Left ventricle myocardium inferior (tissue), 1 donor: ENCODE results near the gene BMP5. TPM values are rescaled to one million over a fixed set of nuclear protein-coding genes. Genes with fewer than 3 reads are reported as not detected.

Experiments
- DNase-seq: peaks from one replicate; pipeline ENCODE4 v3.0.0-alpha.2; 2020
- H3K27ac ChIP-seq: fragments of 200-600 bp; replicated peaks from 2 replicates; pipeline ENCODE4 v1.8.0; 2021
- H3K27me3 ChIP-seq: fragments of 200-600 bp; 2 replicates; pipeline ENCODE4 v1.8.0; 2021; ENCODE audit warnings: low read depth
- H3K36me3 ChIP-seq: fragments of 200-600 bp; 2 replicates; pipeline ENCODE4 v1.8.0; 2021
- H3K4me1 ChIP-seq: fragments of 200-600 bp; 2 replicates; pipeline ENCODE4 v1.8.0; 2021
- H3K4me3 ChIP-seq: fragments of 200-600 bp; 2 replicates; pipeline ENCODE4 v1.8.0; 2021; ENCODE audit warnings: mild to moderate bottlenecking, moderate library complexity
- H3K9me3 ChIP-seq: fragments of 200-600 bp; replicated peaks from 2 replicates; pipeline ENCODE4 v1.8.0; 2021
- intact Hi-C: fragments of 100-400 bp; cut with micrococcal nuclease; formaldehyde crosslinking; loops from one replicate; pipeline ENCODE4 v1.11.0; 2022
- total RNA-seq: library from RNA; stranded (reverse); fragmentation: NEBNext Ultra II Directional; extraction: Animal tissue kit (Norgen Biotek cat#: 25700); gene quantifications from one replicate; pipeline ENCODE4 v1.2.1, GENCODE V29; 2021
- TF ChIP-seq, protein P1 (sequence below): fragments of 200-600 bp; IDR thresholded peaks from 2 replicates; pipeline ENCODE4 v1.8.0; 2021; ENCODE audit warnings: antibody characterized with exemption, mild to moderate bottlenecking, borderline replicate concordance
- donor health status: DM: no; HTN: yes; CAD: no; lungs with severe emphysema.

Gene BMP5
- total RNA-seq, 1 donor from 2014 or later: 0.93 TPM

- H3K4me3 ChIP-seq: no peak overlapping the region
- H3K27me3 ChIP-seq: no peaks in the 10 kb centered on the region
- H3K27ac ChIP-seq: no peak overlapping the region
- no peaks in the 10 kb centered on the region for H3K4me1 ChIP-seq
- intact Hi-C loops: no loop called here
- H3K9me3 ChIP-seq: no peaks in the 10 kb centered on the region
- TF ChIP-seq, protein P1, sequence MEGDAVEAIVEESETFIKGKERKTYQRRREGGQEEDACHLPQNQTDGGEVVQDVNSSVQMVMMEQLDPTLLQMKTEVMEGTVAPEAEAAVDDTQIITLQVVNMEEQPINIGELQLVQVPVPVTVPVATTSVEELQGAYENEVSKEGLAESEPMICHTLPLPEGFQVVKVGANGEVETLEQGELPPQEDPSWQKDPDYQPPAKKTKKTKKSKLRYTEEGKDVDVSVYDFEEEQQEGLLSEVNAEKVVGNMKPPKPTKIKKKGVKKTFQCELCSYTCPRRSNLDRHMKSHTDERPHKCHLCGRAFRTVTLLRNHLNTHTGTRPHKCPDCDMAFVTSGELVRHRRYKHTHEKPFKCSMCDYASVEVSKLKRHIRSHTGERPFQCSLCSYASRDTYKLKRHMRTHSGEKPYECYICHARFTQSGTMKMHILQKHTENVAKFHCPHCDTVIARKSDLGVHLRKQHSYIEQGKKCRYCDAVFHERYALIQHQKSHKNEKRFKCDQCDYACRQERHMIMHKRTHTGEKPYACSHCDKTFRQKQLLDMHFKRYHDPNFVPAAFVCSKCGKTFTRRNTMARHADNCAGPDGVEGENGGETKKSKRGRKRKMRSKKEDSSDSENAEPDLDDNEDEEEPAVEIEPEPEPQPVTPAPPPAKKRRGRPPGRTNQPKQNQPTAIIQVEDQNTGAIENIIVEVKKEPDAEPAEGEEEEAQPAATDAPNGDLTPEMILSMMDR: no peak
- no peak for DNase-seq
- H3K36me3 ChIP-seq: no peaks in the 10 kb centered on the region
Measured at GRCh38 chr6:55785273-55785672, 90.1 kb downstream of the BMP5 start.

DNA sequence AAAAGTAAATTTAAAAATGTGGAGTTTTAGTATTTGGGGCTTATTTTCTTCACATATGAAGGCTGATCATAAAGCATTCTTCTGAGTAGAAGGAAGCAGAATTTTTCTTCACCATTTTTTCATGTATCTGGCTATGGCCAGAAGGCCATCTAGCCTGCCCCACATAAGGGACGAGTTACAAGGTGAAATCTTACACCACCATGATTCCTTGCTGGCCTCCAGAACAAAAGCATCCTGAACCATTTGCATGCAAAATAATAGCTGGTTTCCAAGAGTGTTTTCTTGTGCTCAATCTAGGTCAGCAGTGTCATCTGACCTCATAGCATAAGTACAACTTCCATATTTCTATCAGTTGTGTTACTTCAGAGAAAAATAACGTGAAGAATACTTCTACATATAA, 93.1 kb downstream of the BMP5 start:
- H3K4me1 ChIP-seq: no peaks in the 10 kb centered on the region
- H3K36me3 ChIP-seq: no peaks in the 10 kb centered on the region
- intact Hi-C loops: no loop called here
- no peak for DNase-seq
- H3K27me3 ChIP-seq: no peaks in the 10 kb centered on the region
- H3K4me3 ChIP-seq: no peak overlapping the region
- H3K9me3 ChIP-seq: no peaks in the 10 kb centered on the region
- no peak overlapping the region for H3K27ac ChIP-seq
- TF ChIP-seq, protein P1: no peak

DNA sequence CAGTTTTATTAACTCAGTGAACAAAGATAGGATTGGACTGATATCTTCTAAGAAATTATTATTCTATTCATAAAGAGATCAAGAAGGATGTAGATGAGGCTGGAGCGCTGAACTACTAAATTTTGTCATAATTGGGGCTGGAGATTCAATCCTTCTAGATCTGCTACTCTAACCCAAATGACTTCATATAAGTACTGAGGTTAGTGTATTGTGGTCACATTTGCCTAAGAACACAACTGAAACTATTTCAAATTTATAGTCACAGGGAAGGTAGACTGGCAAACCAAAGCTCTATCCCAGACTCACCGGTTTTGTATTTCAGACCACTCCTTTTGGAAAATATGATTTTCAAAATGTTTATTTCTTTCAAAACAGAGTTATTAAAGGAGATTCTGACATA, 96.7 kb downstream of the BMP5 start:
- H3K27ac ChIP-seq: no peak overlapping the region
- no peaks in the 10 kb centered on the region for H3K4me1 ChIP-seq
- TF ChIP-seq, protein P1: no peak
- H3K36me3 ChIP-seq: no peaks in the 10 kb centered on the region
- no peak overlapping the region for H3K4me3 ChIP-seq
- no peak for DNase-seq
- intact Hi-C loops: no loop called here
- no peaks in the 10 kb centered on the region for H3K27me3 ChIP-seq
- H3K9me3 ChIP-seq: no peaks in the 10 kb centered on the region

GRCh38 chr6:55777469-55777868, 97.9 kb downstream of the BMP5 start:
- Histone ChIP-seq H3K4me3 (no peak overlapping the region), H3K27ac (no peak overlapping the region), H3K9me3 (no peaks in the 10 kb centered on the region), H3K4me1 (no peaks in the 10 kb centered on the region), H3K27me3 (no peaks in the 10 kb centered on the region), H3K36me3 (no peaks in the 10 kb centered on the region)
- TF ChIP-seq, protein P1: no peak
- DNase-seq: no peak
- intact Hi-C loops: no loop called here

DNA sequence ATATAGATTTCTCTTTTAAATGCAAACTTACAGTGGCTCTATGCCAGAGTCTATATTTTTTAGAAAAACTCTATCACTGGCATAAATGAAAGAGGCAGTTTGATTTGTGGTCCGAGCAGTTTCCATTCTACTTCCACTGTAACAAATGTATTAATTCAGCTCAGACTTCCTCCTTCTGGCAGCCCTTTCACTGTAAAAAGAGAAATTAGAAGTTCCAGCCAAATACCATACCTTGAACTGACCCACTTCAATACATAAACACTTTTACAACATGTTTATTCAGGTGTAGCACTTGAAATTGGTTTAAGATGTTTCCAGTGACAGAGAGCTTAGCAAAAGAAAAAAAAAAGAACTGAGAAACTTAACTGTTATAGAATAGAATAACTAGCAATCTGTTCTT, 99.3 kb downstream of the BMP5 start:
- DNase-seq: no peak
- H3K27me3 ChIP-seq: no peaks in the 10 kb centered on the region

GRCh38 chr6:55775029-55775318, 100.4 kb downstream of the BMP5 start:
- Histone ChIP-seq H3K9me3 (no peaks in the 10 kb centered on the region), H3K36me3 (no peaks in the 10 kb centered on the region), H3K27ac (no peak overlapping the region), H3K27me3 (no peaks in the 10 kb centered on the region), H3K4me1 (no peaks in the 10 kb centered on the region), H3K4me3 (no peak overlapping the region)
- TF ChIP-seq, protein P1: no peak
- intact Hi-C loops: no loop called here
- DNase-seq: no peak

More for the DNA sequence above, 99.3 kb downstream of the BMP5 start:
- Histone ChIP-seq H3K4me1 (no peaks in the 10 kb centered on the region), H3K9me3 (no peaks in the 10 kb centered on the region), H3K27ac (no peak overlapping the region), H3K36me3 (no peaks in the 10 kb centered on the region), H3K4me3 (no peak overlapping the region)
- intact Hi-C loops: no loop called here
- TF ChIP-seq, protein P1: no peak
